Measurements from ENCODE around the gene ACOT13.

- TF ChIP-seq CTCF (IDR thresholded peaks at IDR 0.05) (no peak), RCOR1 (IDR thresholded peaks at IDR 0.05; ENCODE audit: low read length) (no peak), YY1 (IDR thresholded peaks at IDR 0.05; ENCODE audit: low read depth) (no peak), EP300 (IDR thresholded peaks at IDR 0.05; ENCODE audit: borderline replicate concordance in 1 of 2, low read depth in 1 of 2, low read length in 1 of 2) (no peak), USF2 (IDR thresholded peaks at IDR 0.05; ENCODE audit: borderline replicate concordance, low read depth, low read length) (no peak), POLR2AphosphoS5 (IDR thresholded peaks at IDR 0.05; ENCODE audit: low read depth, low read length) (no peak), USF1 (IDR thresholded peaks at IDR 0.05; ENCODE audit: borderline replicate concordance, low read depth) (no peak), RFX5 (IDR thresholded peaks at IDR 0.05; ENCODE audit: low read length) (no peak), MAX (IDR thresholded peaks at IDR 0.05; ENCODE audit: low read depth) (no peak), RAD21 (IDR thresholded peaks at IDR 0.05; ENCODE audit: low read length) (no peak)
Measured at GRCh38 chr6:24753545-24753944, 86.7 kb downstream of the ACOT13 start.

Data from SK-N-SH (cell line).